GM12865 (cell line): ENCODE data around the gene WDR17.

Experiments used
- DNase-seq: peaks from one replicate; pipeline ENCODE4 v3.0.0; 2010; ENCODE audit warnings: low read depth
- H3K4me3 ChIP-seq: 2 replicates; pipeline ENCODE4 v1.5.1; 2011; ENCODE audit warnings: mild to moderate bottlenecking, low read depth, low read length, control low read depth
- CTCF ChIP-seq: IDR thresholded peaks from 2 replicates; pipeline ENCODE4 v1.5.1; 2011; ENCODE audit warnings: low read length, control low read depth, low read depth, inconsistent platforms; ENCODE audit not compliant: insufficient read depth; ENCODE audit errors: missing control alignments

The WDR17 gene

DNA sequence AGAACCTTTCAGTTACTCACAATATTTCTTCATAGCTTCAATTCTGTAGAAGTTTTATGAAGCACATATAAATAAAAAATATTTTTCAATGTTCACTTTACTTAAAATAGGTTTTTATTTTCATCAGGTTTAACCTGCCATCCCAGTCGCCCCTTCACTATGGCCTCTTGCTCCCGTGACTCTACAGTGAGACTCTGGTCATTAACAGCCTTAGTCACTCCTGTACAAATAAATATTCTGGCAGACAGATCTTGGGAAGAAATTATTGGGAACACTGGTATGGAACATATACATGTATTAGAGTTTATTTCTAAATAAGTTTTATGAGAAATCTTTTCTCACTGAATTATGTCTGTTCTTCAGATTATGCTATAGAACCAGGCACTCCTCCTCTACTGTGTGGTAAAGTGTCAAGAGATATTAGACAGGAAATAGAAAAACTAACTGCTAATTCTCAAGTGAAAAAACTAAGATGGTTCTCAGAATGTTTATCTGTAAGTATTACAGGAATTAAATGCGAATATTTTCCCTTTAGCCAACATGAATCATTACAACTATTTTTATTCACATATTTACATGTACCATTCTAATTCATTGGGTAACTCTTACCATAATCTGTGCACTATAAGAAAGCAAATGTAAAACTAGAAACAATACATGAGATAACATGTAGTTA, 84.2 kb downstream of the WDR17 start:
- DNase-seq: no peak

GRCh38 chr4:176150356-176150682, 84.7 kb downstream of the WDR17 start:
- DNase-seq: peak; percentile 18
- no peak overlapping the region for H3K4me3 ChIP-seq
- no peak for TF ChIP-seq CTCF

More for the DNA sequence above, 84.2 kb downstream of the WDR17 start:
- no peak for TF ChIP-seq CTCF
- H3K4me3 ChIP-seq: no peak overlapping the region

GRCh38 chr4:176150704-176151103, 85.1 kb downstream of the WDR17 start:
- no peak overlapping the region for H3K4me3 ChIP-seq
- TF ChIP-seq CTCF: no peak
- no peak for DNase-seq

DNA sequence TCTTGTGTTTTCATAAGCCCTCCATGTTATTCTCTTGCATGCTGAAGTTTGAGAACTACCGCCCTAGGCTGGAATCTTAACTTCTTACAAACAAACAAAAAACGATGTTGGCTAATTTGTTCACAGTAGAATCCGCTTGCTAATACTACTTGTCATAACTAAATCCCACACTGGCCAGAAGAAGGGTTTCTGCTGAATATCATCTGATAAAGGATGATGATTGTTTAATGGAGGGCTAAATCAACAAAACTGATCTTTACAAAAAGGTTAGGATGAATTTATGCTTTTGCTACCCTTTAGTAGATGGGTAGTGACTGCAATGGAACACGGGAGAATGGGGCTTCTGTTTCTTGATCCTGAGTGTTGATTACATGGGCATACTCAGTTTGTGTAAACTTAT, 87.5 kb downstream of the WDR17 start:
- TF ChIP-seq CTCF: no peak
- no peak for DNase-seq
- no peak overlapping the region for H3K4me3 ChIP-seq

GRCh38 chr4:176156656-176157055, 91.0 kb downstream of the WDR17 start:
- no peak overlapping the region for H3K4me3 ChIP-seq
- TF ChIP-seq CTCF: no peak
- DNase-seq: no peak

DNA sequence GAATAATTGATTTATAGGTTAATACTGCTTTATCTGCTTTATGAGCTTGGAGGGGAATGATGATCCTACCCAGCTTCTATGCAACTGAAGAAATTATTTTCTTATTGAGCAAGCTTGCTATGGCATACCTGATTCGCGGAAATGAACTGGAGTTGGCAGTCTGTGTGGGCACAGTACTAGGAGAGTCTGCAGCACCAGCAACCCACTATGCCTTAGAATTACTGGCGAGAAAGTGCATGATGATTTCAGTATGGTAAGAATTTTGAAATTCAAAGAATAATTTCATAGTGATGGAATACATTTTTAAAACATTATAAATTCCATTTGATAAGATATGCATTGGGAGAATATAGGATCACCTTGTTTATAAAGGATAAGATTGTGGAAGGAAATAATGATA, 97.4 kb downstream of the WDR17 start:
- DNase-seq: no peak
- H3K4me3 ChIP-seq: no peak overlapping the region
- no peak for TF ChIP-seq CTCF

GRCh38 chr4:176185051-176185450, 119.4 kb downstream of the WDR17 start:
- TF ChIP-seq CTCF: no peak
- no peak overlapping the region for H3K4me3 ChIP-seq
- DNase-seq: no peak
